Motor neuron (in vitro differentiated cells): ENCODE measurements around the gene GGT7. TPM values are rescaled to one million over a fixed set of nuclear protein-coding genes. Genes with fewer than 3 reads are reported as not detected.

Source experiments
- ATAC-seq, 8 experiments: fragments of 200-7000 bp; cut with Tn5 transposase; replicated peaks in 6 of 8; 2 replicates each; pipeline ENCODE4 v1.8.0; 2021; ENCODE audit warnings: mild to moderate bottlenecking in 8 of 8, moderate library complexity in 8 of 8
- H3K27ac ChIP-seq, 2 donors: fragments of 250-450 bp; sonication (Bioruptor Pico); 2 replicates each; pipeline ENCODE4 v1.9.0; 2021; ENCODE audit warnings: antibody characterized with exemption in 2 of 2, mild to moderate bottlenecking in 2 of 2, moderate library complexity in 1 of 2
- H3K4me1 ChIP-seq, 2 donors: fragments of 250-450 bp; sonication (Bioruptor Pico); replicated peaks in 1 of 2; 2 replicates each; pipeline ENCODE4 v1.6.1; 2021; ENCODE audit warnings: antibody characterized with exemption in 2 of 2, mild to moderate bottlenecking in 2 of 2, moderate library complexity in 1 of 2
- H3K4me3 ChIP-seq, 5 donors: fragments of 250-450 bp; sonication (Bioruptor Pico); 2 replicates each; pipeline ENCODE4 v1.9.0; 2021; ENCODE audit warnings: antibody characterized with exemption in 5 of 5, mild to moderate bottlenecking in 5 of 5, moderate library complexity in 4 of 5
- WGBS, 10 experiments: fragments of 450-650 bp; shearing (Covaris generic); methylation state at CpG; one replicate each; pipeline ENCODE4 v1.0.0; 2022; 5-methylcytosine and 5-hydroxymethylcytosine counted together
- in situ Hi-C, 9 experiments: fragments of 400-800 bp; cut with MboI; loops; one replicate each; pipeline ENCODE4 v1.15.0; 2021; ENCODE audit warnings: low sequenced_read_pairs in 9 of 9, low pct_unique_long_range_greater_than_20kb in 2 of 9; ENCODE audit not compliant: unreplicated experiment in 9 of 9
- total RNA-seq, 8 experiments: library from RNA; unstranded; fragments of 300-600 nt; gene quantifications; 2 replicates each; pipeline versions ENCODE4 v1.2.3 to v1.2.4, GENCODE V29; 2022

Gene GGT7
- total RNA-seq, 8 experiments from 2014 or later: 8.3 to 29.5 (median 23.2) TPM

DNA sequence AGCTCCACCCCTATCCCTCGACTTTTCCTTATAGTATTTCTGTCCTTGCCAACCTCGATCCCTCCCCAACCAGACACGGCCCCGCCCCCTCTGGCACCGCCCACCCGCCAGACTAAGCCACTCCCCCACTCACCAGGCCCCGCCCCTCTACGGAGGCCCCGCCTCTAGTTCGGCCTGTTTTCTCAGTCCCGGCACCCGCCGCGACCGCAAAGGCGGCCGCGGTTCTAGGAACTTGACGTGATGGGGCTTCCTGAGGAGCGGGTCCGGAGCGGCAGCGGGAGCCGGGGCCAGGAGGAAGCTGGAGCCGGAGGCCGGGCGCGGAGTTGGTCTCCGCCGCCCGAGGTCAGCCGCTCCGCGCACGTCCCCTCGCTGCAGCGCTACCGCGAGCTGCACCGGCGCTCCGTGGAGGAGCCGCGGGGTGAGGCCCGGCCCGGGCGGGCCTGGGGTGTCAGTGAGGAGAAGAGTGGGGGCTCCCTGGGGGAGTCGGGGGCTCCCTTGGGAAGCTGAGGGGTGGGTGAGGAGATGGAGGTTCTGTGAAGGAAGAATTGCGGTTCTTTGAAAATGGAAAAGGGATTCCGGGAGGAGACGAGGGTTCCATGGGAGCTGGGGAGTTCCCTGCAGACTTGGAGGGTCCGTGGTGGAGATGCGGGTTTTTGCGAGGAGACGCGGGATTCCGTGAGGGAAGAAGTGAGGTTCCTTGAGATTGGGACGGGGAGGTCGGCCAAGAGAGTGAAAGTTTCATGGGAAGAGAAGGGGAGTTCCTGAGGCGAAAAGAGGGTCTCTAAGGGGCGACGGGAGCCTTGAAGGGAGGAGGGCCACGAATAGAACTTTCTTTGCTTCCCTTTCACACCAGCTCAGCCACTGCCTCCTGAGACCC lies 4.0 kb upstream of the GGT7 start, which contains the start of gene ACSS2:
ACSS2 (plus strand) TSS at position 207 of the 877 bp plus-strand sequence; CDS start at position 241, 34 bp downstream.
- Histone ChIP-seq H3K27ac (peak within 1 kb of the TSS; percentile 15 to 20), H3K4me1 (peaks cover 3 to 5% of the 10 kb centered on the region in 2 donors), H3K4me3 (peak within 1 kb of the TSS; percentile 45 to 87 (median 58))
- ATAC-seq: peak in 6 of 8 experiments; percentile 26 to 51 (median 42)
- in situ Hi-C loops: no loop called here
- 0 to 13% (median 0%) methylated on average over 1 to 12 of the region's 63 CpGs; no CpG with 5 or more reads in 5 of the 10 experiments for WGBS, 10 experiments

GRCh38 chr20:34875642-34876405 lies 3.2 kb upstream of the GGT7 start:
- Histone ChIP-seq H3K4me3 (peak overlapping the region; percentile 45 to 87 (median 58)), H3K4me1 (peaks cover 5 to 8% of the 10 kb centered on the region in 2 donors), H3K27ac (peak overlapping the region in 1 of 2 donors; percentile 15)
- peak; percentile 79 to 87 (median 82) for ATAC-seq
- in situ Hi-C loops: no loop called here
- WGBS, 10 experiments: 0 to 90% (median 48%) methylated on average over 2 to 5 of the region's 20 CpGs

DNA sequence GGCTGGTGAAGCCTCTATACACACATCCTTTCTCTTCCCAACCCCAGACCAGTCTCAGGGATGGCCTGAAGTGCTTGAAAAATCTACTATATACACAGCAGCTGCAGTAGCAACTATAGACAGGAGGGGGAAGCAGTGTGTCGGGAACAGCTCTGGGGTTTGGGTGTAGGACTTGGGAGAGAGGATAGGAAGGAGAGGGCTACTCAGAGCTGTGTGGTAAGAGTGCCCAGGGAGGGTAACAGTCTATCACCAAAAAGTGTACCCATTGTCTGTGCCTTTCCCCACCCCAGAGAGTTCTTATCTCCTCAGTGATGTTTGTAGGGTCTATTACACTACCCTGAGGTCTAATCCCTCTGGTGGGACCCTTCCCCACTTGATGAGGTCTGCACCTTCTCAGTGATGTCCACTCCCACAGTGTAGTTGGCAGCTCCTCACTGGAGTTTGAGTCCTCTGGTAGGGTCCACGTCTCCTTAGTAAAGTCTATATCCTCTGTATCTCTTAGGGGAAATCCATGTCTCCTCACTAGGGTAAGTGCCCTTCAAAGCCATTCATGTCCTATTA lies 1.5 kb upstream of the GGT7 start:
- Histone ChIP-seq H3K4me1 (peaks cover 5 to 8% of the 10 kb centered on the region in 2 donors), H3K27ac (no peak overlapping the region), H3K4me3 (no peak overlapping the region)
- in situ Hi-C loops: loop anchor here in 1 of 9 experiments (25.0 kb wide), 1 partner anchor 338 kb away; no protein-coding TSS in a partner anchor
- peak in 4 of 8 experiments; percentile 6 to 19 (median 10) for ATAC-seq
- 14 to 35% (median 17%) methylated on average over 1 to 2 of the region's 2 CpGs; no CpG with 5 or more reads in 7 of the 10 experiments for WGBS, 10 experiments

DNA sequence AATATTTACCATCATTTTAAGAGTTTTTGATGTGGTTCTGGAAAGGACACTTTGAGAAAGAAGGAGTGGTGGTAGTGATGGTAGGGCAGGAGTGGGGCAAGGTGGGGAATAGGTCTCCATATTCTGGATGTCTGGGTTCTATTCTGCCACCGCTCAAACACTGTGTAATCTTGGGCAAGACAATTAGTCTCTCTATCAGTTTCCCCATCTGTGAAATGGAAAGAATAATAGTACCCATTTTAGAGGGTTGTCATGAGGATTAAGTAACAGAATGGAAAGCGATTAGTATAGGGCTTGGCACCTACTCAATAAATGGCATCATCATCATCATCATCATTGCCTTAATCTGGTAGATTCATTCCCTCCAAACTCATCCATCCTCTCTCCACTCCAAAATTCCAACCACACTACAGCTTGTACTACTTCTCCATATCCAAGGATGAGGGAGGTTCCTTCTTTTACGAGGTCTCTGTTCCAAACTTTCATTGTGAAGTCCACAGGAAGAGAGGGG lies 982 bp upstream of the GGT7 start:
- 17 to 61% (median 50%) methylated on average over 1 to 3 of the region's 3 CpGs; no CpG with 5 or more reads in 3 of the 10 experiments for WGBS, 10 experiments

GRCh38 chr20:34871966-34872621 lies 562 bp downstream of the GGT7 start:
- peak overlapping the region; percentile 47 to 59 (median 50) for H3K4me3 ChIP-seq
- in situ Hi-C loops: loop anchor here in 1 of 9 experiments (25.0 kb wide), 1 partner anchor 340 kb away; no protein-coding TSS in a partner anchor
- ATAC-seq: no peak
- H3K27ac ChIP-seq: peak overlapping the region in 1 of 2 donors; percentile 12
- 0 to 37% (median 23%) methylated on average over 2 to 8 of the region's 10 CpGs; no CpG with 5 or more reads in 4 of the 10 experiments for WGBS, 10 experiments
- peaks cover 5 to 8% of the 10 kb centered on the region in 2 donors for H3K4me1 ChIP-seq

More for the DNA sequence above, 982 bp upstream of the GGT7 start:
- Histone ChIP-seq H3K4me3 (peak overlapping the region in 1 of 5 donors; percentile 47), H3K27ac (no peak overlapping the region), H3K4me1 (peaks cover 5 to 8% of the 10 kb centered on the region in 2 donors)
- in situ Hi-C loops: loop anchor here in 1 of 9 experiments (25.0 kb wide), 1 partner anchor 339 kb away; no protein-coding TSS in a partner anchor
- ATAC-seq: no peak

GRCh38 chr20:34871320-34871926 lies 1.2 kb downstream of the GGT7 start:
- WGBS, 10 experiments: 74 to 100% (median 88%) methylated on average over 1 to 6 of the region's 7 CpGs; no CpG with 5 or more reads in 4 of the 10 experiments
- ATAC-seq: no peak
- in situ Hi-C loops: loop anchor here in 1 of 9 experiments (25.0 kb wide), 1 partner anchor 341 kb away; no protein-coding TSS in a partner anchor
- Histone ChIP-seq H3K4me3 (peak overlapping the region; percentile 47 to 59 (median 50)), H3K4me1 (peaks cover 5 to 8% of the 10 kb centered on the region in 2 donors), H3K27ac (no peak overlapping the region)

DNA sequence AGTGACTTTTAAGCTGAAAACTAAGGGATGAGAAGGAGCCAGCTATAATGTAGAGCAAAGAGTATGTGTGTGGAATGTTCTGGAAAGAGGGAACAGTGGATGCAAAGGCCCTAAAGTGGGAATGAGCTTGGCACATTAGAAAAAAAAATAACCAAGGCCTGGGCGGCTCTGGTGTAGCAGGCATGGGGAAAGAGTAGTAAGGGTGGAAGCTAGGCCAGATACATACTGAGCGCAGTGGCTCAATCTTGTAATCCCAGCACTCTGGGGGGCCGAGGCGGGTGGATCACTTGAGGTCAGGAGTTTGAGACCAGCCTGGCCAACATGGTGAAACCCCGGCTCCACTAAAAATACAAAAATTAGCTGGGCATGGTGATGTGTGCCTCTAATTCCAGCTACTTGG lies 8.4 kb downstream of the GGT7 start:
- no peak for ATAC-seq
- WGBS, 10 experiments: 92 to 100% (median 97%) methylated on average over 1 to 4 of the region's 5 CpGs; no CpG with 5 or more reads in 3 of the 10 experiments
- Histone ChIP-seq H3K4me3 (no peak overlapping the region), H3K4me1 (no peaks in the 10 kb centered on the region), H3K27ac (no peak overlapping the region)
- in situ Hi-C loops: loop anchor here in 1 of 9 experiments (25.0 kb wide), 1 partner anchor 348 kb away; no protein-coding TSS in a partner anchor

- in situ Hi-C loops: loop anchor here in 1 of 9 experiments (25.0 kb wide), 1 partner anchor 349 kb away; no protein-coding TSS in a partner anchor
- no peaks in the 10 kb centered on the region for H3K4me1 ChIP-seq
- no peak overlapping the region for H3K4me3 ChIP-seq
- WGBS, 10 experiments: 20 to 96% (median 70%) methylated on average over 1 to 12 of the region's 32 CpGs; no CpG with 5 or more reads in 7 of the 10 experiments
- H3K27ac ChIP-seq: no peak overlapping the region
- no peak for ATAC-seq
Observed at GRCh38 chr20:34863421-34863965, 9.2 kb downstream of the GGT7 start.

- in situ Hi-C loops: loop anchor here in 1 of 9 experiments (25.0 kb wide), 1 partner anchor 350 kb away; no protein-coding TSS in a partner anchor
- no peaks in the 10 kb centered on the region for H3K4me1 ChIP-seq
- H3K27ac ChIP-seq: no peak overlapping the region
- ATAC-seq: no peak
- H3K4me3 ChIP-seq: no peak overlapping the region
- WGBS, 10 experiments: 79 to 100% (median 90%) methylated on average over 1 to 8 of the region's 12 CpGs; no CpG with 5 or more reads in 3 of the 10 experiments
Observed at GRCh38 chr20:34862724-34863123, 9.9 kb downstream of the GGT7 start.

DNA sequence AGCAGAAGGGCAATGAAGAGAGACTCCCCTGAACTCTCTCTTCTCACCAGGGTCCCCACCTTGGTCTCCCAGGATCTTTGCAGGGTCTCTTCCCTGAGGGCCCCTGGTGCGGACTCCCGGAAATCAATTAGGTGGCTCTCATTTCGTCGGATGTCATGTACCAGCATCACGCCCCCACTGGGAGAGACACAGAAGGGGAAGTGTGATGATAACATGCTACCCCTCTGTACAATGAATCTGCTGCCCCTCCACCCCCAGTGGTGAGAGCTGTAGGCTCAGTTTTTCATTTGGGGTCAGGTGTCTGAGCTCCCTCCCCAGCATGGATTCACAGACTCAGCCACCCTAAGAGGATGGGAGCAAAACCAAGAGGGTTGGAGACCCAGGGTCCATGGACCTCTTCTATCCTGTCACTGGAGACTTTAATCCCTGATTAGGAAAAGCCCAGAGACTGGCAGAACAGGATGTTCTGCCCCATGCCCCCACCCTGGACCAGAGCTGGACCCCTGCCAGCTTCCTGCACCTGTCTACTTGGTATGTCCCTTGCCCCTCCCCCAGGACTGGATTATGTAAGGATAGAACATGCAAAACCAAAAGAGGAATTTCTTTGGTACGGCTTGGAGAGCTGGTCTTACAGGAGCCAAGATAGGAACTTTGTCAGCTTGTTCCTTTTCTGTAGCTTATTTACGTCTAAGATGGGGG lies 11.1 kb downstream of the GGT7 start:
- Histone ChIP-seq H3K27ac (no peak overlapping the region), H3K4me3 (no peak overlapping the region), H3K4me1 (no peaks in the 10 kb centered on the region)
- WGBS, 10 experiments: 75 to 100% (median 98%) methylated on average over 1 to 7 of the region's 7 CpGs; no CpG with 5 or more reads in 3 of the 10 experiments
- in situ Hi-C loops: loop anchor here in 1 of 9 experiments (25.0 kb wide), 1 partner anchor 351 kb away; no protein-coding TSS in a partner anchor
- no peak for ATAC-seq
